Heart left ventricle (tissue), 16 donors: Measurements from ENCODE around the gene TRIM9. TPM values are rescaled to one million over a fixed set of nuclear protein-coding genes. Genes with fewer than 3 reads are reported as not detected.

Experiments
- ATAC-seq, 4 donors: fragments of 200-7000 bp; cut with Tn5 transposase; one replicate each; pipeline ENCODE4 v1.9.1; 2020 to 2022; ENCODE audit warnings: moderate library complexity in 4 of 4, mild to moderate bottlenecking in 3 of 4, moderate number of reproducible peaks in 1 of 4
- DNase-seq, 5 donors: peaks; one replicate each; pipeline ENCODE4 v3.0.0-alpha.2; 2020
- H3K27ac ChIP-seq, 12 donors: fragments of 200-600 bp; sonication (generic) in 4 of 12; one replicate each; pipeline versions ENCODE4 v1.5.0 to v1.8.0; 2016 to 2022; ENCODE audit warnings: mild to moderate bottlenecking in 2 of 12
- H3K27me3 ChIP-seq, 9 donors: fragments of 200-600 bp; sonication (generic) in 2 of 9; one replicate each; pipeline versions ENCODE4 v1.5.1 to v1.8.0; 2016 to 2022; ENCODE audit warnings: mild to moderate bottlenecking in 3 of 9
- H3K36me3 ChIP-seq, 9 donors: fragments of 200-600 bp; sonication (generic) in 2 of 9; one replicate each; pipeline versions ENCODE4 v1.5.0 to v1.8.0; 2018 to 2022; ENCODE audit warnings: mild to moderate bottlenecking in 2 of 9
- H3K4me1 ChIP-seq, 12 donors: fragments of 200-600 bp; sonication (generic) in 4 of 12; one replicate each; pipeline versions ENCODE4 v1.5.0 to v1.8.0; 2016 to 2022; ENCODE audit warnings: mild to moderate bottlenecking in 3 of 12
- H3K4me3 ChIP-seq, 12 donors: fragments of 200-600 bp; sonication (generic) in 4 of 12; one replicate each; pipeline versions ENCODE4 v1.5.0 to v1.8.0; 2017 to 2022; ENCODE audit warnings: mild to moderate bottlenecking in 9 of 12, moderate library complexity in 4 of 12
- H3K9me3 ChIP-seq, 12 donors: fragments of 200-600 bp; sonication (generic) in 4 of 12; one replicate each; pipeline versions ENCODE4 v1.5.0 to v1.8.0; 2016 to 2022; ENCODE audit warnings: mild to moderate bottlenecking in 1 of 12
- CTCF ChIP-seq, 12 donors: fragments of 200-600 bp; sonication (generic) in 4 of 12; IDR thresholded peaks; one replicate each; pipeline versions ENCODE4 v1.5.0 to v1.8.0; 2018 to 2022; ENCODE audit warnings: antibody characterized with exemption in 12 of 12, mild to moderate bottlenecking in 5 of 12
- POLR2A ChIP-seq, 2 donors: fragments of 450-650 bp; IDR thresholded peaks; one replicate each; pipeline ENCODE4 v1.6.1; 2017; ENCODE audit warnings: antibody characterized with exemption in 2 of 2, mild to moderate bottlenecking in 2 of 2, moderate library complexity in 2 of 2
- WGBS, 4 donors: extraction: QIAGEN DNeasy Blood & Tissue Kit in 2 of 4; methylation state at CpG; one replicate each; pipeline versions ENCODE4 v1.1.5 to v1.1.7; 2013 to 2018; 5-methylcytosine and 5-hydroxymethylcytosine counted together
- intact Hi-C, 10 donors: fragments of 100-400 bp; cut with DNase I; formaldehyde crosslinking; loops; one replicate each; pipeline versions ENCODE4 v1.11.1 to v1.14.2; 2022
- polyA plus RNA-seq, 2 donors: library from polyadenylated mRNA; stranded (reverse); fragments of 200-250 nt; gene quantifications; one replicate each; pipeline ENCODE4 v1.2.3, GENCODE V29; 2013
- total RNA-seq, 9 donors: library from RNA; depleted of rRNA in 2 of 9; stranded (reverse); fragments of >200 nt in 2 of 9; fragmentation: NEBNext Ultra II Directional in 3 of 9; extraction: Animal tissue kit (Norgen Biotek cat#: 25700) in 3 of 9; gene quantifications; one replicate each; pipeline versions ENCODE4 v1.1.0 to v1.2.4, GENCODE V29; 2016 to 2023
- donor health status: ischemic (EF 13 %, LVEDD 7.1; RV severe dilation, severe dysfunction).
- donor health status: healthy with polysubstance abuse.
- donor health status: DM: no; HTN: yes; CAD: no.
- donor health status: DM: no; HTN: no; CAD: no.
- donor health status: ischemic (EF 25% LVEDD 6.9; RV normal size, moderate dysfunction).
- donor health status: ischemic (EF 25% LVEDD 5.7; RV mildly dilated, moderate dysfunction).
- donor health status: healthy.
- donor health status: DM: yes; HTN: yes; CAD: no.
- donor health status: ischemic (EF 35%, LVEDD 5.7; RV mildly dilated, moderate dysfunction).
- donor health status: nonischemic (EF 11% LVEDD 7.7; RV severe dilation, severe dysfunction).
- donor health status: DM: yes; HTN: yes; CAD: no.
- donor health status: PGD.
- donor health status: ischemic (EF 29% LVEDD 5.4; RV normal size, mild dysfunction).
- donor health status: nonischemic (EF 23%, LVEDD 6.1; RV moderate dilation, normal function).

TRIM9 gene
- total and polyA plus RNA-seq, 11 donors: 0.20 to 1.7 (median 0.50) TPM

DNA sequence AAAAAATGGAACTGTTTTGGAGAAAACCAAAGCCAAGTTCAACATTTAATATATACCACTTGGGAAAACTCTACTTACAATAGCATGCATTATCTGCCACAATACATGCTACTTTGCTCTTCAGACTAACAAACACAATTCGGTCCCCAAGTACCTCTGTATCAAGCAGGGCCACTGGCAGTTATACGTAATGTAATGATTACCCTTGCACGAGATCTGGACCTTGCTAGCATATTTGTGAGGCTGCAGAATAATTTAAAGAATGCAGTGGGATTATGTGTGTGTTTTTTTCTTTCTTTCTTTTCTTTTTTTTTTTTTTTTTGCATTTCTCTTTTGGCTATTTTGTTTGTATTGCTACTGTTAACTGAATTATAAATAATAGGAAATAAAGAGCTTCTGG lies 127.8 kb downstream of the TRIM9 start:
- no peak for TF ChIP-seq POLR2A (IDR thresholded peaks at IDR 0.05)
- TF ChIP-seq CTCF (IDR thresholded peaks at IDR 0.05): no peak
- ATAC-seq (no peak), DNase-seq (no peak)
- H3K4me1 ChIP-seq: peaks cover 0 to 19% (median 0%) of the 10 kb centered on the region in 12 donors
- intact Hi-C loops: loop anchor here in 1 of 10 donors (10.0 kb wide), 1 partner anchor 818 kb away; no protein-coding TSS in a partner anchor
- peak overlapping the region in 1 of 12 donors; percentile 80 for H3K27ac ChIP-seq
- H3K27me3 ChIP-seq: no peaks in the 10 kb centered on the region
- no peak overlapping the region for H3K4me3 ChIP-seq
- 51 to 71% (median 61%) methylated on average over 3 of the region's 3 CpGs for WGBS, 4 donors
- no peaks in the 10 kb centered on the region for H3K36me3 ChIP-seq
- H3K9me3 ChIP-seq: no peaks in the 10 kb centered on the region

DNA sequence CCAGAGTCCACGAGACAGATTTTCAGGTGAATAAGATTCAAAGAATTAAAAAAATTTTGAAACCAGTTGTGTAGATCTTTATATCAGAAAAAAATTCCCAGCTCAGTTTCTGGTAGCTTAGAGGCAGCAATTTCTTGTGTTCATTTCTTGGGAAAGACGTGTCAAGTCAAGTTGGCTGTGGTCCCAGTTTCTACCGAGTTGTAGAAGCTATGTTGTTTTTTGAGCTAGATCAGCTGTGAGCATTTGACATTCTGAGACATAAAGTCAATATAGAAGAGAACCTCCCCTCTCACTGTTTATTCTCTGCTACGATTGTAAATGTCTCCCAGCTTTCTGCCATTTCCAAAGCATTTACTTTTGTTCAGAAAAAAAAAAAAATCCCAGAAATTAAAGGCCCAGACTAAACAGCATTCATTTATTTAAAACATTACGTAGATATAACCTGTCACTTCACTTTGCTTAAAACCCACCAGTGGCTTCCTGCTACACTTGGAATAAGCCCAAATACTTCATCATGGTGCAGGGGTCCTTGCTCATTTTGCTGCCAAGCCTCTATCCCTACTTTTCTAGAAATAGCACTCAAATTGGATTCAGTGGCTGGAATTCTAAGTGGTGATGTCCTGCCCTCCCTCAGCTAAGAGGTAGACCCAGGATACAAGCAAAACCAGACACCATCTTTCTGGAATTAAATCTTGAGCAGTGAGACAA lies 130.1 kb downstream of the TRIM9 start:
- WGBS, 4 donors: 31 to 42% (median 35%) methylated on average over 5 of the region's 5 CpGs
- H3K27me3 ChIP-seq: no peaks in the 10 kb centered on the region
- H3K27ac ChIP-seq: peak overlapping the region in 1 of 12 donors; percentile 48

GRCh38 chr14:50963919-50964318 lies 131.0 kb downstream of the TRIM9 start:
- no peaks in the 10 kb centered on the region for H3K27me3 ChIP-seq
- TF ChIP-seq CTCF (IDR thresholded peaks at IDR 0.05): no peak
- no peak for TF ChIP-seq POLR2A (IDR thresholded peaks at IDR 0.05)
- no peak for DNase-seq
- intact Hi-C loops: loop anchor here in 2 of 10 donors (5.0 to 10.0 kb wide), 2 partner anchors 258 to 821 kb away; no protein-coding TSS in a partner anchor
- H3K4me1 ChIP-seq: peaks cover 0 to 35% (median 0%) of the 10 kb centered on the region in 12 donors
- H3K9me3 ChIP-seq: no peaks in the 10 kb centered on the region
- H3K4me3 ChIP-seq: no peak overlapping the region
- no peaks in the 10 kb centered on the region for H3K36me3 ChIP-seq
- ATAC-seq: no peak
- peak overlapping the region in 1 of 12 donors; percentile 48 for H3K27ac ChIP-seq
- 93 to 98% (median 97%) methylated on average over 5 of the region's 5 CpGs for WGBS, 4 donors

More for the DNA sequence above, 130.1 kb downstream of the TRIM9 start:
- Histone ChIP-seq H3K4me3 (no peak overlapping the region), H3K9me3 (no peaks in the 10 kb centered on the region), H3K36me3 (no peaks in the 10 kb centered on the region), H3K4me1 (peaks cover 0 to 35% (median 0%) of the 10 kb centered on the region in 12 donors)
- intact Hi-C loops: loop anchor here in 2 of 10 donors (5.0 to 10.0 kb wide), 2 partner anchors 257 to 820 kb away; no protein-coding TSS in a partner anchor
- DNase-seq (peak in 3 of 5 donors; percentile 42 to 60 (median 44)), ATAC-seq (no peak)
- TF ChIP-seq CTCF (IDR thresholded peaks at IDR 0.05) (no peak), POLR2A (IDR thresholded peaks at IDR 0.05) (no peak)

DNA sequence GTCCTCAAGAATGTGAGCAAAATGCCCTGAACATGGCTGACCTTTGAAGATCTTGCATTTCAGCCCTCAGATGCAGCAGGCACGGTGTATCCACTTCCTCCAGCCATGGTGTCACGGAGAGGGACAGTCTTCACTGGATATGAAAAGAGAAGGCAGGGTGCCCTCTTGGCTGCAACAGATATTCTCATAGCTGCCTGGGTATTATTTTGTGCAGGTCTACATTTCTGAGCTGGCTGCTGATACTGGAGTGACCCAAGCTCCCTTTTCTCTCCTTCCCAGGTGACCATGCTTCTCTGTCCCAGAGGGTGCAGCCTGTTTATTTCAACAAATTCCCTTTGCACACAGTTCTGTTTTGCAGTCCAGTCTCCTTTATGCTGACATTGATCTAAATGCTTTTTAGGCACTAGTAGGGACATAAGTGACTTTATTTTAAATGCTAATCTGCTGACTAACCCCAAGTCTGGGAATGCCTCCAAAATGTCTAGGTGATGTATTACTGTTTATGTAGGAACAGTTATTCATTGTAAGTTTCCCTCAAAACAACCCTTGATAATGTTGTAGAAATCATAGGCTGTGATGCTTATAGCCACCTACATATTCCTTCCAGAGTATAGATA lies 133.2 kb downstream of the TRIM9 start:
- no peaks in the 10 kb centered on the region for H3K36me3 ChIP-seq
- no peaks in the 10 kb centered on the region for H3K9me3 ChIP-seq
- DNase-seq: no peak
- H3K4me1 ChIP-seq: peaks cover 0 to 22% (median 0%) of the 10 kb centered on the region in 12 donors
- intact Hi-C loops: loop anchor here in 2 of 10 donors (5.0 to 10.0 kb wide), 2 partner anchors 261 to 823 kb away; no protein-coding TSS in a partner anchor
- H3K27me3 ChIP-seq: no peaks in the 10 kb centered on the region
- 50 to 65% (median 63%) methylated on average over 2 of the region's 2 CpGs for WGBS, 4 donors
- peak overlapping the region in 1 of 12 donors; percentile 35 for H3K27ac ChIP-seq
- ATAC-seq: no peak
- no peak overlapping the region for H3K4me3 ChIP-seq
- TF ChIP-seq CTCF (IDR thresholded peaks at IDR 0.05): no peak
- no peak for TF ChIP-seq POLR2A (IDR thresholded peaks at IDR 0.05)
